MG63 (cell line): ENCODE data around the gene KDM2B. TPM values are rescaled to one million over a fixed set of nuclear protein-coding genes. Genes with fewer than 3 reads are reported as not detected.

Experiments
- DNase-seq: peaks from one replicate; pipeline ENCODE4 v3.0.0-alpha.2; 2020
- H3K27me3 ChIP-seq: fragments of 250-450 bp; sonication (Bioruptor Pico); 2 replicates; pipeline ENCODE4 v1.5.1; 2020; ENCODE audit warnings: mild to moderate bottlenecking, moderate library complexity
- H3K36me3 ChIP-seq: fragments of 250-450 bp; sonication (Bioruptor Pico); 2 replicates; pipeline ENCODE4 v1.5.1; 2020; ENCODE audit warnings: mild to moderate bottlenecking, moderate library complexity
- H3K4me3 ChIP-seq: fragments of 250-450 bp; sonication (Bioruptor Pico); 2 replicates; pipeline ENCODE4 v1.5.1; 2020; ENCODE audit warnings: mild to moderate bottlenecking, moderate library complexity
- H3K9me3 ChIP-seq: fragments of 250-450 bp; sonication (Bioruptor Pico); 2 replicates; pipeline ENCODE4 v1.5.1; 2020; ENCODE audit warnings: mild to moderate bottlenecking, moderate library complexity
- total RNA-seq: library from RNA; depleted of rRNA; stranded (reverse); fragments of >200 nt; shearing (Covaris generic); gene quantifications from 2 replicates; pipeline ENCODE4 v1.2.3, GENCODE V29; 2014; ENCODE audit warnings: low replicate concordance

The KDM2B gene
- total RNA-seq, 1 experiment from 2014 or later, result 30.1 TPM

DNA sequence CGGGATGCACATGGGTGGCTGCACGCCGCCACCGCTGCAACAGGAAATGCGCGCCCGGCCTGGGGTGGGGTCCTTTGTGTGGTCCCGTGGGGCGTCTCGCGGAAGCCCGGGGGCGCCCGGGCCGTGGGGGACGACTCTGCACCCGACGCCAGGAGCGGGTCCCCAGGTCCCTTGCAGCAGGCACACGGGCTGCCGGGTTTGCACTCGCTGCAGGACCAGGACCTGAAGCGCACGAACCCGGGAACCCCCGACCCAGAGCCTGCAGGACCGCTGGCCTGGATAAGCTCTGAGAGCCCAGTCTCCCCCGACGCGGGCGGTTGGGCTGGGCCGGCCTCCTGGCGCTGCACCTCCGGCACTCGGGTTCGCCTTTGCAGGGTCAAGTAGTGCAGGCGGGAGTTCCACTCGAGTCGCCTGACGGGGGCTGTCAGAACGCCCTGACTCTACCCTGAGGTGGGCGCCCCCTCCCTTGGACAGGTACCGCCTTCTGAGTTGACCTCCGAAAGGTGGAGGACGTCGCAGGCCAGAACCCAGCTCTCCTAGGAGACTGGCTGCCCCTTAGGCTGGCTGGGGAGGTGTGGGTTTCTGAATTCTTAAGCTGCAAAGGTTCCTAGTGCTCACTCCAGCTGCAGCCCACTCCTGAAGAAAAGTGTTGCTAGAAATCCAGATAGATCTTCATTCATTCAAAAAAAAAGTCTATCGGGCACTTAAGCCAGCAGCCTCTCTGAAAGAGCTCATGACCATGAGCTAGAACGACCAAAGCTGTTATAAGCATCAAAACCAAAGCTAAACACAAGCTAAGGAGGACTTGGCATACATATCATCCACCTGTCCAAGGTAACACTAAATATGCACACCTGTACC is 113.0 kb downstream of the KDM2B start:
- Histone ChIP-seq H3K9me3 (no peaks in the 10 kb centered on the region), H3K36me3 (no peaks in the 10 kb centered on the region), H3K4me3 (peak overlapping the region; percentile 51), H3K27me3 (no peaks in the 10 kb centered on the region)
- DNase-seq, result peak; percentile 25

DNA sequence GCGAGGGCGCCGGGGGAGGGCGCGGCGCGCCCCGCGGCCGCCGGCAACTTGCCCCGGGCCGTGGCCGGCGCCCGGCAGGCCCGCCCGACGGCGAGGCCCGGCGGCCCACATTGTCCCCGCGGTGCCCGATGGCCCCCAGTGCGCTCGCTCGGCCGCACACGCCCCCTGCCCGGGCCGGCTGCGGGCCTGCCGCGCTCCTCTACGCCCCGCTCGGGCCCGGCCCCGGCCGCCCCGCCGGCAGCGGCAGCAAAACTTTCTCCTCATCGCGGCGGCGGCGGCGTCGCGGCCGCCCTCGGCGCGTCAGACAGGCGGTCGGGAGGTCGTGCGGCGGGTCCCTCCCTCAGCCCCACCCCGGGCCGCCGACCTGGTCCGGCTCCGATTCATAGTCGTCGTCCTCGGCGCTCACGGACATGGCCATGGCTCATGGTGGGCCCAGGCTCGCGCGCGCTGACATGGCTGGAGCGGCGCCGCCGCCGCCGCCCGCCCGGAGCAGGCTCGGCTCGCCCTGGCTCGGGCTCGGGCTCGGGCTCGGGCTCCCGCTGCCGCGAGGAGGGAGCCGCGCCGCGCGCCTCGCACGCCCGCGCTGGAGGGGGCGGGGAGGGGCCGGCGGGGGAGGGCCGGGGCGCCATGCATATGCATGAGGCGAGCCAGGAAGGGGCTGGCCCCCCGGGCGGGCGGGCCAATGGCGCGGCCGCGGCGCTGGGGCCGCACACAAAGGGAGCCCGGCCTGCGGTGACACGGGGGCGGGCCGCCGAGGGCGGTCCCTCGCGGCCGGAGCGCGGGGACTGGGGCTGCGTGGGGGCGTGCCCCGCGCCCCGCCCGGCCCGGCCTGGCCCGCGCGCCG is 113.8 kb downstream of the KDM2B start:
- Histone ChIP-seq H3K9me3 (no peaks in the 10 kb centered on the region), H3K36me3 (no peaks in the 10 kb centered on the region), H3K27me3 (no peaks in the 10 kb centered on the region), H3K4me3 (peak overlapping the region; percentile 62)
- DNase-seq, result peak; percentile 93

DNA sequence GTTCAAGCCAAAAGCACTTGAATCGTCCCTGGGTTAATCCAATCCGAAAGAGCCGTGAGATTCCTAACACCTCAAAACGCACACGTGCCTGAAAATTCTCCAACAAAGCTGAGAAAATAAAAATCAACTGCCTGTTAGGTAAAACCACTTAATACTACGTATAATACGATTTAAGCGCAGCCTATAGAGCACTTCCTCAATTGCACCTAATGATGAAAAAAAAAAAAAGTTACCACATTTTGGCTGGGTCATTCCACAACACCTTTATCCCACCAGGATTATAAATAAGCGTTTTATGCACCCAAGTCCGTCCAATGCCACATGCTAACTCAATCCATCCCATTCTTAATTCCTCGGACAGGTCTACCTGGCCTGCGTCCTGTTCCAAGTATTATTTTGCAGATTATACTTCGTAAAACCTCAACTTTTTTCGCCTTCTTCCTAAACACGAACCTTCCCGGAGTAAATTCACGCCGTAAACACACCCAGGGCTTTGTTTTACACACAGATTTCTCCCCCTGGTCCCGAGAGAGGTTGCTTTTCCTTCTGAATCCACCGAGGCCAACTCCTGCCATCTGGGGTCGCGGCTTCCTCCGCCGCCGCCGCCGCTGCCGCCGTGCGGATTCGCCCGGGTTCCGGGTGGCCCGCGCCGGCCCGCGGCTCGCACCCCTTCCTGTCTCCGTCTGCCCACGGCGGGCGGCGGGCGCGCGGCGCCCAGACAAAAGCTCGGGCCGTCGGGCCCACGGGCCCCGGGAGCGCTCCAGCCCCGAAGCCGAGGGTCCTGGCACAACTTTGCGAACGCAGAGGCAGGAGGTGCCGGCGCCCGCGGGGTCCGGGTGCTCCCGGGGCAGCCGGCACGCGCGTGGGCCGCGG is 114.7 kb downstream of the KDM2B start:
- Histone ChIP-seq H3K27me3 (no peaks in the 10 kb centered on the region), H3K9me3 (no peaks in the 10 kb centered on the region), H3K36me3 (no peaks in the 10 kb centered on the region), H3K4me3 (peak overlapping the region; percentile 62)
- DNase-seq, result peak; percentile 34

- Histone ChIP-seq H3K9me3 (no peaks in the 10 kb centered on the region), H3K4me3 (no peak overlapping the region), H3K27me3 (no peaks in the 10 kb centered on the region), H3K36me3 (no peaks in the 10 kb centered on the region; the same call in 1 of the 2 replicates)
- DNase-seq, result no peak
Measured at GRCh38 chr12:121464331-121464730, 116.5 kb downstream of the KDM2B start.

DNA sequence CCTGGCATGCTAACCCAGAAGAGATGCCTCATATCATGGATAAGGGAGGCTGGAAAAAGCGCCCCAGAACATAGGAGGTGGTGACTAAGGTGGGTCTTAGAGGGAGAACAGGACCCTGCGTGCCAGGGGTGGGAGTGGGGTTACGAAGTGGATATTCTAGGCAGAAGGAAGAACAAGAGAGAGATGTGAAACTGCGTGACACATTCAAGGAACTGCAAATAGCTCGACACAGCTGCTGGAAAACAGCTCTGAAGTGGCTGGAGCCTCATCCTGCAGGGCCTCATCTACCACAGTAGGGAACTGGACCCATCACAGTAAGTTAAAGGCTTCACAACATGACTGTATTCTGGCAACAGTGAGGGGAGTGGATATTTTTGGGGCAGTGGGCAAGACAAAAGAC is 119.8 kb downstream of the KDM2B start:
- DNase-seq, result no peak

GRCh38 chr12:121456551-121456950 is 124.3 kb downstream of the KDM2B start:
- no peaks in the 10 kb centered on the region for H3K9me3 ChIP-seq
- no peaks in the 10 kb centered on the region; the same call in none of the 2 replicates for H3K36me3 ChIP-seq
- no peak for DNase-seq
- no peak overlapping the region for H3K4me3 ChIP-seq
- H3K27me3 ChIP-seq, result no peaks in the 10 kb centered on the region

More for the DNA sequence above, 119.8 kb downstream of the KDM2B start:
- Histone ChIP-seq H3K27me3 (no peaks in the 10 kb centered on the region), H3K9me3 (no peaks in the 10 kb centered on the region), H3K36me3 (no peaks in the 10 kb centered on the region; the same call in none of the 2 replicates), H3K4me3 (no peak overlapping the region)

- Histone ChIP-seq H3K27me3 (no peaks in the 10 kb centered on the region), H3K36me3 (no peaks in the 10 kb centered on the region; the same call in none of the 2 replicates), H3K9me3 (no peaks in the 10 kb centered on the region), H3K4me3 (no peak overlapping the region)
- DNase-seq, result no peak
Measured at GRCh38 chr12:121455766-121456420, 124.9 kb downstream of the KDM2B start.

- Histone ChIP-seq H3K9me3 (no peaks in the 10 kb centered on the region), H3K27me3 (no peaks in the 10 kb centered on the region), H3K4me3 (no peak overlapping the region), H3K36me3 (no peaks in the 10 kb centered on the region; the same call in none of the 2 replicates)
- no peak for DNase-seq
Measured at GRCh38 chr12:121454921-121455320, 125.9 kb downstream of the KDM2B start.

GRCh38 chr12:121453629-121454028 is 127.2 kb downstream of the KDM2B start:
- Histone ChIP-seq H3K27me3 (no peaks in the 10 kb centered on the region), H3K4me3 (no peak overlapping the region), H3K36me3 (no peaks in the 10 kb centered on the region; the same call in none of the 2 replicates), H3K9me3 (no peaks in the 10 kb centered on the region)
- no peak for DNase-seq

DNA sequence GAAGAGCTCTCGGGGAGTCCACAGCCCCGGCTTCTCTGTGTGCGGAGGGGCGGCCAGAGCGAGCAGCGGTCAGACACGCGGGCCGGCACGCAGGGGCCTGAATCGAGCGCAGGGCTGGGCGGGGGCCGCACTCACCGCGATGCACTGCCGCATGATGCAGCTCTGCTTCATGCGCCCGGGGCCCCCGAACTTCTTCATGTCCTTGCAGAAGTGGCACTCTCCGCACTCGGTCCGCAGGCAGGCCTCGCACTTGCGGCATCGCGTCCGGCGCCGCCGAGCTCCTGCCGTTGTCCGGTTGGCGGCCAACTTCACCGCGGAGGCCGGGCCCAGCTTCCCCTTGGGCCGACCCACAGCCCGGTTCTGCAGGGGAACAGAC is 127.8 kb downstream of the KDM2B start:
- H3K27me3 ChIP-seq, result no peaks in the 10 kb centered on the region
- no peak for DNase-seq
- H3K36me3 ChIP-seq, result peaks cover 3% of the 10 kb centered on the region; the same call in 1 of the 2 replicates
- no peak overlapping the region for H3K4me3 ChIP-seq
- no peaks in the 10 kb centered on the region for H3K9me3 ChIP-seq

- Histone ChIP-seq H3K4me3 (no peak overlapping the region), H3K27me3 (no peaks in the 10 kb centered on the region), H3K9me3 (no peaks in the 10 kb centered on the region), H3K36me3 (peaks cover 3% of the 10 kb centered on the region; the same call in 1 of the 2 replicates)
- DNase-seq, result no peak
Measured at GRCh38 chr12:121452340-121452984, 128.4 kb downstream of the KDM2B start.

- H3K36me3 ChIP-seq, result peaks cover 3% of the 10 kb centered on the region; the same call in 1 of the 2 replicates
- H3K27me3 ChIP-seq, result no peaks in the 10 kb centered on the region
- H3K9me3 ChIP-seq, result no peaks in the 10 kb centered on the region
- DNase-seq, result no peak
- H3K4me3 ChIP-seq, result no peak overlapping the region
Measured at GRCh38 chr12:121451961-121452339, 128.9 kb downstream of the KDM2B start.

DNA sequence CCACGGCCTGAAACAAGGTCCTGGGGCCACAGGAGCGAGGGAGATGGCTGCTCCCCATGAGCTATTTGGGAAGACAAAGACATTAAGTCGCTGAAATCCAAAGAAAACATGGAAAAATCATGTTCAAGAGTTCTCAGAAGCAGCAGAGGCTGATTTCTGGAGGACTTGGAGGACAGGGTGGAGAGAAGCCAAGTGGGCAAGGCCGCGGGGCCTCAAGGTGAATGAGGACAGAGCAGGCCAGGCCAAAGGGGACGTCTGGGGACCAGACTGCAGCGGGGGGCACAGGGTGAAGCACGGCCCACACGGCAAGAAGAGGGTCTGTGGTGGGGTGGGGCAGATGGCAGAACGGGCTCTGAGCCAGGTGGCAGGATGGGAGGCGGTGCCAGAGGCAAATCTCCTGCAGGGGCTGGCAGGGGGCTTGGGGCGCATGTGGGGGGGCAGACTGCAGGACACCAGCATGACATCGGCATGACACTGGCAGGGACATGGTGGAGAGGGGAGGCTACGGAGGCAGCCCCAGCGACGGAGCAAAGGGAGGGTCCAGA is 132.0 kb downstream of the KDM2B start:
- H3K27me3 ChIP-seq, result no peaks in the 10 kb centered on the region
- peaks cover 3% of the 10 kb centered on the region for H3K36me3 ChIP-seq
- DNase-seq, result no peak
- no peak overlapping the region for H3K4me3 ChIP-seq
- no peaks in the 10 kb centered on the region for H3K9me3 ChIP-seq

DNA sequence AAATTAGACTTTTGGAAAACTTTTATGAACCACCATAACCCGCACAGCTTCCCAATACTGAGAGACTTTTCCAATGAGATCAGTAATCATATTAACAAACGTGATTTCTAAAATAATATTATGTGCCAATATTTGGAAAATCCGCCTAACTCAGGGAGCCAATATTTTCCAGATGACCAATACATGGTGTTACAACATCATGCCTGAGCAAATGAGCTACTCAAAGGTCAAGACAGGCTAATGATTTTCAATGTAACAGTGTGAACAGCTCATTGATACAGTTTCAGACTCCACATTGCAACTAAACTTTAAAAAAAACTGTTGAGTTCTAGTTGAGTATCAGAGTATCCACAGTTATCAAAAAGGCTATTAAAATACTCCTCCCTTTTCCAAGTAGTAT is 134.1 kb downstream of the KDM2B start:
- DNase-seq, result no peak
- H3K27me3 ChIP-seq, result no peaks in the 10 kb centered on the region
- H3K36me3 ChIP-seq, result peaks cover 17% of the 10 kb centered on the region
- no peak overlapping the region for H3K4me3 ChIP-seq
- no peaks in the 10 kb centered on the region for H3K9me3 ChIP-seq

DNA sequence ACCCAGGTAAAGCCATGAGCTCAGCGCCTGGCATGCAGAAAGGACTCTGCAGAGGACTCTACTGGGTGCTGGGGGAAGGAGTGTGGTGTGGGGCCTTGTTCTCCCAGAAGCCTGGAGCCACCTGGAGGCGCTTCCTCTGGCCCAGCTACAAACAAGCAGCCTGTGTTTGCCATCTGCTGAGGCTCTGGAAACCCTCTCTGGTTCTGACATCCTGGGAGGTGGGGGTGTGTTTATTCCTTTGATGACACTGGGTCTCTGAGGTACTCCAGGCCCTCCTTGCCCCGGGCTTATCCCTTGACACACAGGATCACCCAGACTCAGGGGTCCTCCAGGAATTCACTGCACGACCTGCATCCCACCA is 136.0 kb downstream of the KDM2B start:
- DNase-seq, result no peak
- no peak overlapping the region for H3K4me3 ChIP-seq
- H3K27me3 ChIP-seq, result no peaks in the 10 kb centered on the region
- peaks cover 28% of the 10 kb centered on the region for H3K36me3 ChIP-seq
- H3K9me3 ChIP-seq, result no peaks in the 10 kb centered on the region
